DMS114 treated with DMSO at 0.1 percent for 48 hours (cell line): ENCODE results near the gene ITPRID2.
"Not testable (repeated sequence)": the region's sequence is repeated elsewhere in the genome, so short reads cannot be mapped to it uniquely, and the experiment has no call there.

Experiments used
- DNase-seq: peaks from one replicate; lab custom pipeline; 2025; ENCODE audit not compliant: unreplicated experiment; lab: John Stamatoyannopoulos, UW

ITPRID2 gene

DNA sequence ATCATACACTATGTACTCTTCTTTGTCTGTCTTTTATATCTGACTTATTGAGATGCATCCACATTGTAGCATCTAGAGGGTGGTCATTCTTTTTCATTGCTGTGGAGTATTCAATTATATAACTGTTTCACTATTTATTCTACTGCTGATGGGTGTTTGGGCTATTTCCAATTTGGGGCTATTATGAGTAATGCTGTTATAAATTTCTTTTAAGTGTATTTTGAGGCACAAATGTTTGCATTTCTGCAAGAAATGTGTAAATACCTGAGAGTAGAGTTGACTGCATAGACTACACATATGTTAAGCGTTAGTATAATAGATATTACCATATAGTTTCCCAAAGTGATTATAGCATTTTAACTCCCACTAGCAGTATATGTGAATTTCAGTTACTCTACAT lies 67.2 kb downstream of the ITPRID2 start:
- DNase-seq: no peak

- no peak for DNase-seq
These were observed 68.0 kb downstream of the ITPRID2 start for GRCh38 chr2:181959508-181959907.

DNA sequence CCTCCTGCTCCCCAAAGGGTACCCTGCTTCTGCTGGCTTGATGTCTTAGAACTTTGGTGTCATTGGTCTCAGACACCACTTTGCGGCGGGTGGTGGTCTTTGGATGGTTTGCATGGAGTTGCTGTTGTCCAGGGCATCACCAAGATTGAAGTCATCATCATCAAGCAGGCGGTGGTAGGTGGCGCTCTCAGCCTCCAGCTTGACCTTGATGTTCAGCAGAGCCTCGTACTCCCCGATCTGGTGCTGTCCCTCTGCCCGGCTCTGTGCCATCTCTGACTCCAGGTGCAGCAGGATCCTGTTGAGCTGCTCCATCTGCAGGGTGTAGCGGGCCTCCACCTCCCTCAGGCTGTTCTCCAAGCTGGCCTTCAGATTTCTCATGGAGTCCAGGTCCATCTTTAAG lies 69.6 kb downstream of the ITPRID2 start:
- DNase-seq: not testable (repeated sequence)

- no peak for DNase-seq
These were observed 70.6 kb downstream of the ITPRID2 start for GRCh38 chr2:181962142-181962541.

DNA sequence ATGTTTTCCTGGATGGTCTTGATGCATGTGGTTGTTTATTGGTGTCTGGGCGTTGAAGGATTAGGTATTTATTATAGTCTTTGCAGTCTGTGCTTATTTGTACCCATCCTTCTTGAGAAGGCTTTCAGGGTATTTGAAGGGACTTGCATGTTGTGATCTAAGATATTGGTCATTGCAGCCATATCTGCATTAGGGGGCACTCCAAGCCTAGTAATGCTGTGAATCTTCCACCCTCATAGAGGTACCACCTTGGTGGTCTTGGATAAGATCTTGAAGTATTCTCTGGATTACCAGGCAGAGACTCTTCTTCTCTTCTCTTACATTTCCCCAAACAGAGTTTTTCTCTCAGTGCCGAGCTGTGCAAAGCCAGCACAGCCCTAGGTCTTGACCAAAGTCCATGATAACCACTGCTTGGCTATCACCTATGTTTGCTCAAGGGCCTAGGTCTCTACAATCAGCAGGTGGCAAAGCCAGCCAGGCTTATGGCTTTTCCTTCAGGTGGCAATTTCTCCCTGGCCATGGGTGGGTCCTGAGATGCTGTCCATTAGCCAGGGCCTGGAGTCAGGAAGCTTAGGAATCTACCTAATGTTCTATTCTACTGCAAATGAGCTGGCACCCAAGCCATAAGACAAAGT lies 78.7 kb downstream of the ITPRID2 start:
- no peak for DNase-seq

DNA sequence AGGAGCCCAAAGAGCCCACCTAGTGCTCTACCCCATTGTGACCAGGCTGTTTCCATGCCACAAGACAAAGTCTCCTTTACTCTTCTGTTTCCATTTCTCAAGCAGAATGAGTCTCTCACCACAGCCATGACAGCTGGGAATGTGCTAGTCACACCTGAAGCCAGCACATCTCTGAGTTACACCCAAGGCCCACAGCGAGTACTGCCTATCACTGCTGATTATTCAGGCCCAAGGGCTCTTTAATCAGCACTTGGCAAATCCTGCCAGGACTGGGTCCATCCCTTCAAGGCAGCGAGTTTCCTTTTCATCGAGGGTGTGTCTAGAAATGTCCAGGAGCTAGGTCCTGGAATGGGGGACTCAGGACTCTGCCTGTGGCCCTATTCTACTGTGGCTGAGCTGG lies 79.5 kb downstream of the ITPRID2 start:
- no peak for DNase-seq

DNA sequence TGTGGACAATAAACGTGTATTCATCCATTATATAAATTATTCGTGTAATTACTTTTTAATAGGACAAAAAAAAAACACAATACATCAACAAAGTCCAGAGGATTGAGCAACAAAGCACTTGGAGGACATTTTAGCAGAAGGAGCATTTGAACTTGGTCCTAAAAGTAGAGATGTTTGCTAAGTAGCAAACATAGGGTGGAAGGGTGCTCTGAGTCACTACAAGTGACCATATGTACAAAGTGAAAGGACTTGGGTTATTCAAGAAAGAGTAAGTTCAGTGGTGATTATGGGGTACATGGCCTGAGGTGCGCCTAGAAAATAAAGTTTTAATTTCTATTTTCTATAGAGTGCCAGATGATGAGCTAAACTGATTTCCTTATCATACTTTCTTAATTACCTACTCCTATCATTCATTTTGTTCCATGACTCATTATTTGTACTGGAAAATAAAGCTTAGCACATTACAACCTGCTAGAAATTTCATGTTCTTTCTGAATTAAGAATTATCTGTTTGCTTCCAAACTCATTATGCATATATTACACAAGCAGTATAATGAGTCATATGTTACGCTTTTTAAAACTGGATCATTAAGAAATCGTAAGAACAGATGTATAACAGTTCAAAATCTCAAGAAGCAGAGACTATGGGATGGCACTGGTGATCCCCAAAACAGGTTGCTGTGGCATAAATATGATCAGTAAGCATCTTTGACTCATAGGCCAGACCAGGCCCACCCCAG lies 81.1 kb downstream of the ITPRID2 start:
- DNase-seq: no peak

- no peak for DNase-seq
These were observed 81.7 kb downstream of the ITPRID2 start for GRCh38 chr2:181973171-181973783.

DNA sequence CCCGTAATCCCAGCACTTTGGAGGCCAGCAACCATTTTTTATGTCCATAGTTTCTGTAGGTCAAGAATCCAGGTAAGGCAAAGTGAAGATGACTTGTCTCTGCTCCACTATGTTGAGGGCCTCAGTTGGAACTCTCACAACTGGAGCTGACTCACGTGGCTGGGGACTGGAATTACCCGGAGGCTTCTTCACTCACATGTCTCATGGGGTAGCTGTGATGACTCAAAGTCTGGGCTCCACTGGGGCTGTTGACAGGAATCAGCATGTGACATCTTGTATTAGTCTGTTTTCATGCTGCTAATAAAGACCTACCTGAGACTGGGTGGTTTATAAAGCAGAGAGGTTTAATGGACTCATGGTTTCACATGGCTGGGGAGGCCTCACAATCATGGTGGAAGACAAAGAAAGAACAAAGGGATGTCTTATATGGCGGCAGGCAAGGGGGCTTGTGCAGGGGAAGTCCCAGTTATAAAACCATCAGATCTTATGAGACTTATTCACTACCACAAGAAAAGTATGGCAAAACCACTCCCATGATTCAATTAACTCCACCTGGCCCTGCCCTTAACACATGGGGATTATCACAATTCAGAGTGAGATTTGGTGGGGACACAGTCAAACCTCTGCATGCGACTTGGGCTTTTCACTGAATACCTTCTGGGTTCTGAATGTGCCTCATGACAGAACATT lies 86.3 kb downstream of the ITPRID2 start:
- DNase-seq: no peak

DNA sequence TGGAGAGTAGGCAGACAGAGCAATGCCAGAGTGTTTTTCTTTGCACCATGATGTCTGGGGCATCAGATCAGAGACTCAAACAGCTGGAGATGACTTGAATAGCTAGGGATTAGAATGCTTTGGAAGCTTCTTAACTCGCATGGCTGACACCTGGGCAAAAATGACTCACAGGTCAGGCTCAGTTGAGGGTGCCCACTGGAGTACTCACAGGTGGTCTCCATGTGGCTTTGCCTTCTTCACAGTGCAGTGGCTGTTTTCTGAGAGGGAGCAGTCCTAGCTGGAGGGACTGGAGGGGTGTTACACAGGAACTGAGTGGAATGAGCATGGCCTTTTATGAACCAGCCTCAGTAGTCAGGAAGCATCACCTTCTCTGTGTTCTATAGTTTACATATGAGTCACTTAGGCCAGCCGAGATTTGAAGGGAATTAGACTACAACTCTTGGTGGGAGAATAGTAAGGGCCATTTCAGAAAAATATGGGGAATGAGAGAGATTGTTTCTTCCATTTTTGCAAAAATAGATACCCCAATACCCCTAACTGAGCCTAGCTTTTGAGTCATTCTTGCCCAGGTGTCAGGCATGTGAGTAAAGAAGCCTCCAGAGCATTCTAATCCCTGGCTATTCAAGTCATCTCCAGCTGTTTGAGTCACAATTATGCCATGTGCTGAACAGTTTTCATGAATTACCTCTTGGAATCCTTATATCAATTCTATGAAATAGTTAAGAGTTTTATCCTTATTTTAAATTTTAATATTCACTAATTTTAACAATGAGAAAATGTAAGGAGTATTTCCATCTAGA lies 87.0 kb downstream of the ITPRID2 start:
- no peak for DNase-seq
